22Rv1 (cell line): Measurements from ENCODE around the gene TRIO.

ENCODE experiments used
- ZFX ChIP-seq: fragments of 450-650 bp; IDR thresholded peaks from 2 replicates; pipeline ENCODE4 v1.6.1; 2017; ENCODE audit warnings: antibody characterized with exemption, borderline replicate concordance
- TF ChIP-seq, protein P1 (sequence below): fragments of 450-650 bp; IDR thresholded peaks from 2 replicates; pipeline ENCODE4 v1.5.1; 2017; ENCODE audit warnings: mild to moderate bottlenecking

DNA sequence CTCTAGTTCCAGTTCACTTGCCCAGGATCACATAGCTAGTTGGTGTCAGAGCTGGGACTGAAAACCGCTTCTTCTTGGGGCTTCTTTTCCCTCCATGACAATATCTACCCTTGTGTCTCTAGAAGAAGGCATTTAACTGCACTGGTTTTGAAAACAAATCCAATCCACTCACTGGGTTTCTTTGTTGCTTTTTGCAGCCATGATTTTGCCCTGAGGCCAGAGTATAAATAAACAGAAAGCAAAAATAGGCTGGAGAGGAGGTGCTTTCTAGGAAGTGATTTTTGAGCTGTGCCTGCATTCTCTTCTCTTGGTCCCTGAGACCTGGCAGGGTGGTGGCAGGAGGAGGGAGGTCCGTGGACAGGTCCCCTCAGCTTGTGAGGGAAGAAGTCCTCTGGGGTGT lies 6.9 kb upstream of the TRIO start:
- TF ChIP-seq, protein P1, sequence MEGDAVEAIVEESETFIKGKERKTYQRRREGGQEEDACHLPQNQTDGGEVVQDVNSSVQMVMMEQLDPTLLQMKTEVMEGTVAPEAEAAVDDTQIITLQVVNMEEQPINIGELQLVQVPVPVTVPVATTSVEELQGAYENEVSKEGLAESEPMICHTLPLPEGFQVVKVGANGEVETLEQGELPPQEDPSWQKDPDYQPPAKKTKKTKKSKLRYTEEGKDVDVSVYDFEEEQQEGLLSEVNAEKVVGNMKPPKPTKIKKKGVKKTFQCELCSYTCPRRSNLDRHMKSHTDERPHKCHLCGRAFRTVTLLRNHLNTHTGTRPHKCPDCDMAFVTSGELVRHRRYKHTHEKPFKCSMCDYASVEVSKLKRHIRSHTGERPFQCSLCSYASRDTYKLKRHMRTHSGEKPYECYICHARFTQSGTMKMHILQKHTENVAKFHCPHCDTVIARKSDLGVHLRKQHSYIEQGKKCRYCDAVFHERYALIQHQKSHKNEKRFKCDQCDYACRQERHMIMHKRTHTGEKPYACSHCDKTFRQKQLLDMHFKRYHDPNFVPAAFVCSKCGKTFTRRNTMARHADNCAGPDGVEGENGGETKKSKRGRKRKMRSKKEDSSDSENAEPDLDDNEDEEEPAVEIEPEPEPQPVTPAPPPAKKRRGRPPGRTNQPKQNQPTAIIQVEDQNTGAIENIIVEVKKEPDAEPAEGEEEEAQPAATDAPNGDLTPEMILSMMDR, result no peak
- no peak for TF ChIP-seq ZFX
